Activated CD4-positive, alpha-beta memory T cell treated with anti-CD3 and anti-CD28 coated beads for 36 hours (primary cell): Measurements from ENCODE around the gene SUSD3. TPM values are rescaled to one million over a fixed set of nuclear protein-coding genes. Genes with fewer than 3 reads are reported as not detected.

Experiments used
- CTCF ChIA-PET: fragments of 350-600 bp; sonication (Branson Sonifier 250); formaldehyde crosslinking; loops from one replicate; lab custom pipeline; 2021; ENCODE audit warnings: antibody characterized with exemption, inconsistent platforms; lab: Charles Lee
- POLR2A ChIA-PET: fragments of 350-600 bp; sonication (Branson Sonifier 250); formaldehyde crosslinking; loops from one replicate; lab custom pipeline; 2021; ENCODE audit warnings: antibody characterized with exemption; lab: Charles Lee
- DNase-seq: peaks from one replicate; pipeline ENCODE4 v3.0.0-alpha.2; 2020
- H3K27ac Mint-ChIP-seq: one replicate; pipeline ENCODE4 v1.8.0; 2021; ENCODE audit warnings: mixed read lengths
- H3K27me3 Mint-ChIP-seq: one replicate; pipeline ENCODE4 v1.8.0; 2021; ENCODE audit warnings: mixed read lengths
- H3K36me3 Mint-ChIP-seq: one replicate; pipeline ENCODE4 v1.8.0; 2021; ENCODE audit warnings: mixed read lengths
- H3K4me1 Mint-ChIP-seq: one replicate; pipeline ENCODE4 v1.8.0; 2021; ENCODE audit warnings: low read depth, mixed read lengths
- H3K4me3 Mint-ChIP-seq: one replicate; pipeline ENCODE4 v1.8.0; 2021; ENCODE audit warnings: mild to moderate bottlenecking, mixed read lengths
- H3K9me3 Mint-ChIP-seq: one replicate; pipeline ENCODE4 v1.8.0; 2021; ENCODE audit warnings: mixed read lengths
- intact Hi-C: fragments of 100-400 bp; cut with micrococcal nuclease; formaldehyde crosslinking; loops from one replicate; pipeline ENCODE4 v1.15.1; 2023
- total RNA-seq, 2 experiments: library from RNA; stranded (reverse); gene quantifications; one replicate each; pipeline ENCODE4 v1.2.3, GENCODE V29; 2021

The SUSD3 gene
- total RNA-seq, 2 experiments from 2014 or later: 67.0 to 72.8 TPM

DNA sequence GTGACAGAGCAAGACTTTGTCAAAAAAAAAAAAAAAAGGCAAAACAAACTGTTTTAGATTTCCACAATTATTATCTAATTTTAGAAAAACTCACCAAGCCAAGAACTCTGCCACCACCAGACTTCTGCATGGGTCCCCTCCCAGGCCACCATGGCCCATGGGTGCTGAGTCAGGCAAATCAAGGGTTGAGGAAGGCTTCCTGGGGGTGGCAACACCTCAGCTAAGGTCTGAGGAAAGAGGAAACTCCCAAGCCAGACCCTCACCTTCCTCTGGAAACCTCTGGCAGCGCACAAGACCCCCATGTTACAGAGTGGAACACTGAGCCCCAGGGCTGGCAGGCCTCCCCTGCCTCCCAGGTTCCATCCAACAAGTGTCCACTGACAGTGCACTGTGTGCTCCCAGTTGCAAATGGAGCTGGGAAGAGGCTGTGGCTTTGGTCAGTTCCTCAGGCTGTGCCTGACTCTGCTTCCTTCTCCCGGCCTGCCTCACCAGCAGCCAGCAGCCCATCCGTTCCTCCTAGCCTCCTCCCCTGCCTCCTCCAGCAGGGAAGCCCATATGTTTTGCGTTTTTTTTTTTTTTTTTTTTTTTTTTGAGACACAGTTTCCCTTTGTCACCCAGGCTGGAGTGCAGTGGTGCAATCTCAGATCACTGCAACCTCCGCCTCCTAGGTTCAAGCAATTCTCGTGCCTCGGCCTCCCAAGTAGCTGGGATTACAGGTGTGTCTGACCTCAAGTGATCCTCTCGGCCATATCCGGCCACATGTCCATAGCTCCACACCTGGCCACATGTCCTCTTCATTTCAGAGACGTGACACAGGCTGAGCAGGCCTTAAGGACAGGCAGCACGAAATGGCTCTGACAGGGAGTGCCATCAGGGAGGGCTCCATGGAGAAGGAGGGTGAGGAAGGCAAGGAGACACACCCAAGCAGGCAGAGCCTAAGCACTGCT, 3.5 kb upstream of the SUSD3 start:
- ChIA-PET CTCF (no interaction called here), POLR2A (no interaction called here)
- Mint-ChIP-seq H3K36me3 (peaks cover under 1% of the 10 kb centered on the region), H3K27me3 (no peaks in the 10 kb centered on the region), H3K4me3 (no peak overlapping the region), H3K27ac (peak overlapping the region; percentile 14), H3K9me3 (no peaks in the 10 kb centered on the region), H3K4me1 (peaks cover 9% of the 10 kb centered on the region)
- intact Hi-C loops: no loop called here
- DNase-seq: no peak

DNA sequence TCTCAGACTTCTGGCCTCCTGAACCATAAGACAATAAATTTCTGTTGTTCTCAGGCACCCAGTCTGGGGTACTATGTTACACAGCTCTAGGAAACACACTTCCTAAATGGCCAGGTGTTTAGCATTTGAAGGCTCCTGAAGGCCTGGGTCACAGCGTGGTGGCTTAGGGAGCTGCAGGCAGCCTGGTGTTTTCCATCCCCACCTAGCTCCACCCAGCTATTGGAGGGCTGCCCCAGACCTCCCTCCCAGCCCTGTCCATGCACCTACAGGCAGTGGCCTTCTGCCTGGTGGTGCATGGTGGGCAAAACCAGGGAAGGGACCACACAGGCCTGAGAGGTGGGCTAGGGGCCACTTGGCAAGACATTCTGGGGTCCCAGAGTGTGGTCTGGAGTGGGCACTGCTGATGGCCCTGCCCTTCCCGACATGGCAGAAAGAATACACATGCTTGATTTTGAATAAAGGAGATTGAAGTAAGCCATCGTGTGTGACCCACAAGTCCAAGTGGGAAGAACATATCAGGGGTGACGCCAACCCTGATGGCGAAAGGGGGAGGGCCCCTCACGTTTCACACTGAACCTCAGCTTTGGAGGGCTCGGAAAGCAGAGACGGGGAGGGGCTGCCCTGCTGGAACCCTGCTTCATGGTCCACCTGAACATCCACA, 1.3 kb upstream of the SUSD3 start:
- Mint-ChIP-seq H3K4me1 (peaks cover 31% of the 10 kb centered on the region), H3K9me3 (no peaks in the 10 kb centered on the region), H3K27ac (peak overlapping the region; percentile 9), H3K4me3 (no peak overlapping the region), H3K36me3 (peaks cover 5% of the 10 kb centered on the region), H3K27me3 (no peaks in the 10 kb centered on the region)
- intact Hi-C loops: no loop called here
- DNase-seq: no peak
- CTCF ChIA-PET: no interaction called here
- POLR2A ChIA-PET: interaction anchor here (0.9 kb wide), 1 partner anchor 9 kb away, joined by 3 read pairs; no protein-coding TSS in a partner anchor

DNA sequence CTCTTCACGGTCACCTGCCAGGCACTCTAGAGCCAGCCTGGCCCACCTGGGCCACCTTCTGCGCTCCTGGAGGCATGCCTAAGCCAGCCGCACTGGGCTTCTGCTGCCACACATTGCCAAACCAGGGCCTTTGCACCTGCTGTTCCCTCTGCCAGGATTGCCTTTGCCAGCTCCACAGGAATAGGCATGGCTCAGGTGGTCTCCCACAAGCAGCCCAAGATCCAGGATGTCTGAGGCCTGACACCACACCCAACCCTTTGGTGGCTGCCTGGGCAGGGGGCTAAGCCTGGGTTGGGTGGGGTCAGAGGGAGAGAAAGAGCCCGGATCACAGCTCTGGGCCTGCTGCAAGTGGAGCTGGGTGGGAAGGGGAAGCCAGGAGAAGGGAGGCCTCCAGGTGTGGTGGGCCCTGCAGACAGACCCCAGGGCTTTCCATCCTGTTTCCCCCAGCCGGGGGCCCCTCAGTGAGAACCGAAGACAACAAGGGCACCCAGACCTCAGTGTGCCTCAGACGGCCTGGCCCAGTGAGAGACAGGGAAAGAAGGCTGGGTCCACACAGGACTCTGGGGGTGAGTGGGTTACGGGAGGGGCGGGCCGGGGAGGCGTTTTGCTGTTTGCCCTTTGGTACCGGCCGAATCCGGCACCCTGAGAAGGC, 672 bp upstream of the SUSD3 start:
- ChIA-PET POLR2A (interaction anchor here (0.9 kb wide), 1 partner anchor 10 kb away, joined by 3 read pairs; no protein-coding TSS in a partner anchor), CTCF (no interaction called here)
- peak overlapping the region; percentile 41 for H3K4me3 Mint-ChIP-seq
- H3K27me3 Mint-ChIP-seq: no peaks in the 10 kb centered on the region
- H3K4me1 Mint-ChIP-seq: peaks cover 37% of the 10 kb centered on the region
- no peak for DNase-seq
- H3K27ac Mint-ChIP-seq: peak overlapping the region; percentile 60
- H3K36me3 Mint-ChIP-seq: peaks cover 9% of the 10 kb centered on the region
- H3K9me3 Mint-ChIP-seq: no peaks in the 10 kb centered on the region
- intact Hi-C loops: no loop called here

DNA sequence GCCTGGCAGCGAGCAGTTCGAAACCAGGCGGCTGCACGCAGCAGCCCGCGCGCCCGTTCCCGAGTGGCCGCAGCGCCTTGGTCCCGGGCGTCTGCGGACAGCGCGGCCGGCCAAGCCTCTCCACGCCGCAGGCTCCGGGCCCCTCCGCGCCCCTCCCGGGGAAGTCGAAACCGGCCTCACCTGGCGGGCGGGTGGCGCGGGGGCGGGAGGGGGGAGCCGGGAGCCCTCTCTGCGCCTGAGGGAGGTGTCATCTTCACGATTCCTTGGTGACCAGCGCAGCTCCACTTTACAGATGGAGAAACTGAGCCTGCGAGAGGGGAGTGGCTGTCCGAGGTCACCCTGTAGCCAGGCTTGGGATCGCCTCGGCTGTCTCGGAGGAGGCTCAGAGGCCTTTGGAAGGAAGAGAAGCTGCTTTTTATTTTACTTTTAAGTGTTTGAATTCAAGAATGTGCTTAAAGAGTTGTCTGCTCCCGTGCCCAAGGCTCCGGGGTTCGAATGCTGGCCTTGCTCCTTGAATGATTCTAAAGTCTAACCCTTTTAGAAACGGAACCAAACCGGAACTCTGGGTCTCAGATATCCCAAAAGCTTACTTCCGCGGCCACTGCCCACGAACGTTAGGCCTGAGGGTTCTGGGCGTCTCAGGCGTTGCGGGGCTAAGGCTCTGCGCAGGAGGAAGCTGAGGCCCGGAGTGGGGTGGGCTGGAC, 662 bp downstream of the SUSD3 start:
- no peaks in the 10 kb centered on the region for H3K9me3 Mint-ChIP-seq
- H3K4me3 Mint-ChIP-seq: peak overlapping the region; percentile 90
- POLR2A ChIA-PET: interaction anchor here (0.6 to 1.6 kb wide), 11 partner anchors 14 to 98 kb away, joined by 3 to 9 read pairs (median 4); partner anchors contain the start of gene NINJ1
- peaks cover 51% of the 10 kb centered on the region for H3K4me1 Mint-ChIP-seq
- H3K27me3 Mint-ChIP-seq: no peaks in the 10 kb centered on the region
- H3K27ac Mint-ChIP-seq: peak overlapping the region; percentile 99
- CTCF ChIA-PET: interaction anchor here (0.7 to 2.8 kb wide), 7 partner anchors 9 to 294 kb away, joined by 3 to 17 read pairs (median 6); no protein-coding TSS in a partner anchor
- intact Hi-C loops: no loop called here
- peak; percentile 48 for DNase-seq
- H3K36me3 Mint-ChIP-seq: peaks cover 11% of the 10 kb centered on the region

DNA sequence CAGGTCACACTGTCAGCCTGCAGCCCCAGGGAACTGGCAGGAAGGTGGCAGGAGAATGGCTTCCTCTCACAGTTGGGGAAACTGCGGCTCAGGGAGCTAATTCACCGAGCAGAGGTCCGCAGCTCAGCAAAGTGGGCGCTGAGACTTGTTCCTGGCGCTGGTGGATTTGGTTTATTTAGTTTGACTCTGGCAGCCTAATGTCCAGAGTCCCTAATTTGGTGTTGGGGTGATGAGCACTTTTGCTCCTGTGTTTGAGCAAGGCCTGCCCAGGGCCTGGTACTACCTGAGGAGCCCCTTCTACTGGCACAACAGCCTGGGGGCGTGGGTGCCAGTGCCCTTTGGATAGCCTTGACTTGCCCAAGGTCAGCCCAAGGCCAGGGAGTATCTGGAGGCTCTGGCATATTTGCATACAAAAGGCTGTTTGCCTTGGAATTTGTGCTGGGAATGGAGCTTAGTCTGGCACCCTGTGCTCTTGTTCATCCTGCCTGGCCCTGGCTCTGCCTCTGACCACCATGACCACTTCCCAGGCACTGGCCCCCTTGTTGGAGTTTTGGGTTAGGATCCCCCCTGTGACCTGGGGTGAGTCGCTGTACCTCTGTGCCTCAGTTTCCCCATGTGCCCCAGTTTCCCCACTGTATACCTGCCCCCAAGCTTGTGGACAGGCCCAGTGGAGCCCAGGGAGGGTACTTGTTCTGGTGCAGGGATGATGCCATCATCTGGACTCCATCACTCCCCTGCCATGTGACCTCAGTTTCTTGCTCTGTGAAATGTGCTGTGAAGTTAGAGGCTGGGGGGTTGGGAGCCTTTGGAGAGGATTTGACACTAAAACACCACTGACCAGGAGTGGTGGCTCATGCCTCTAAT, 1.4 kb downstream of the SUSD3 start:
- H3K36me3 Mint-ChIP-seq: peaks cover 18% of the 10 kb centered on the region
- CTCF ChIA-PET: interaction anchor here (0.7 to 2.8 kb wide), 8 partner anchors 8 to 295 kb away, joined by 3 to 17 read pairs (median 6); partner anchors contain the start of gene NINJ1
- intact Hi-C loops: loop anchor here (2.0 kb wide), 2 partner anchors 75 to 95 kb away; partner anchors contain the start of gene NINJ1
- peaks cover 58% of the 10 kb centered on the region for H3K4me1 Mint-ChIP-seq
- peak overlapping the region; percentile 90 for H3K4me3 Mint-ChIP-seq
- peak overlapping the region; percentile 99 for H3K27ac Mint-ChIP-seq
- DNase-seq: no peak
- H3K27me3 Mint-ChIP-seq: no peaks in the 10 kb centered on the region
- H3K9me3 Mint-ChIP-seq: no peaks in the 10 kb centered on the region
- POLR2A ChIA-PET: interaction anchor here (0.6 to 1.6 kb wide), 11 partner anchors 15 to 96 kb away, joined by 3 to 9 read pairs (median 4); partner anchors contain the start of gene NINJ1

DNA sequence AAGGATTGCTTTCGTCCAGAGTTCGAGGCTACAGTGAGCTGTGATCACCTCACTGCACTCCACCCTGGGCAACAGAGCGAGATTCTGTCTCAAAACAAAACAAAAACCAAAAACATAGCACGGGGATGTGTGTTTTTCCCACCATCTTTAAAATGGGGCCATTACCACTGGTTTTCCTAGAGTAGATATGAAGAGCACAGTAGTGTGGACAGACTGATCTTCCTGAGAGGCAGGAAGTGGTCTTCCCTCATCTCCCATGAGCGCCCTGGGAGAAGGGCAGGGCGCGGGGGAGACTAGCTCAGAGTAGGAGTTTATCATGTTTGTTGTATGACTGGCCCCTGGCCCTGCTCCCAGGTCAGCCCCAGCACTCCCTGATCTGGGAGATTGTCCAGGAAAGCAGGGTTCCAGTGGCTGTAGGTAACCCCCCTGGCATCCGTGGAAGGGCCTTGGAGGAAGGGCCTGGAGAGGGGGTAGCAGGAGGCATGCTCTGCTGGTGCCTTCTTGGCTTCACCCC, 2.3 kb downstream of the SUSD3 start:
- Mint-ChIP-seq H3K4me1 (peaks cover 64% of the 10 kb centered on the region), H3K4me3 (peak overlapping the region; percentile 90), H3K27ac (peak overlapping the region; percentile 99), H3K36me3 (peaks cover 22% of the 10 kb centered on the region), H3K27me3 (no peaks in the 10 kb centered on the region), H3K9me3 (no peaks in the 10 kb centered on the region)
- POLR2A ChIA-PET: interaction anchor here (0.6 to 1.5 kb wide), 3 partner anchors 23 to 120 kb away, joined by 3 to 4 read pairs (median 3); no protein-coding TSS in a partner anchor
- DNase-seq: peak; percentile 44
- CTCF ChIA-PET: interaction anchor here (1.0 to 2.8 kb wide), 4 partner anchors 57 to 104 kb away, joined by 6 to 17 read pairs (median 6); partner anchors contain the start of gene NINJ1
- intact Hi-C loops: loop anchor here (2.0 kb wide), 2 partner anchors 74 to 96 kb away; partner anchors contain the start of gene NINJ1

DNA sequence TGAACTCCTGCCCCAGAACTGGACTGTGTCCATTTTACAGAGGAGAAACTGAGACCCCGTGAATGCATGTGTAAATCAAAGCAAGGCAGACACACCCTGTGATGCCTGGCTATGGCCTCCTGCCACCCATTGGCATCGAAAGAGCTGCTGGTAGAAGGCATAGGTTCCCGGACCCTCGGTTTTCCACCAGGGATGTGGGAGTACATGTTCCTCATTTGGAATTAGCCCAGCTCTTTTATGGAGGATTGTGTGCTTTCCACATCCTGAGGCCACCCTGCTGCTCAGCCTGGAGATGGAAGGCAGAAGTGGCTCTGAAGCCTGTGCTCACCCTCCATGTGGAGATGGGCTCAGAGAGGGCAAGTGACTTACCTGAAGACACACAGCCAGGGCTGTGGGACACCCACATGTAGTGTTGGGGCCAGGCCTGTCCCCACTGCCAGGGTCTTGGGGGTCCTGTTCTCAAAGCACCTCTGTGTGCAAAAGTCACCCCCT, 2.8 kb downstream of the SUSD3 start:
- no peaks in the 10 kb centered on the region for H3K27me3 Mint-ChIP-seq
- no peaks in the 10 kb centered on the region for H3K9me3 Mint-ChIP-seq
- peak overlapping the region; percentile 90 for H3K4me3 Mint-ChIP-seq
- ChIA-PET POLR2A (interaction anchor here (0.6 to 1.5 kb wide), 3 partner anchors 22 to 119 kb away, joined by 3 to 4 read pairs (median 3); no protein-coding TSS in a partner anchor), CTCF (interaction anchor here (2.0 to 2.8 kb wide), 2 partner anchors 57 to 104 kb away, joined by 6 to 17 read pairs; no protein-coding TSS in a partner anchor)
- H3K4me1 Mint-ChIP-seq: peaks cover 69% of the 10 kb centered on the region
- intact Hi-C loops: loop anchor here (2.0 kb wide), 2 partner anchors 73 to 97 kb away; partner anchors contain the start of gene NINJ1
- peak overlapping the region; percentile 99 for H3K27ac Mint-ChIP-seq
- peaks cover 24% of the 10 kb centered on the region for H3K36me3 Mint-ChIP-seq
- DNase-seq: no peak

DNA sequence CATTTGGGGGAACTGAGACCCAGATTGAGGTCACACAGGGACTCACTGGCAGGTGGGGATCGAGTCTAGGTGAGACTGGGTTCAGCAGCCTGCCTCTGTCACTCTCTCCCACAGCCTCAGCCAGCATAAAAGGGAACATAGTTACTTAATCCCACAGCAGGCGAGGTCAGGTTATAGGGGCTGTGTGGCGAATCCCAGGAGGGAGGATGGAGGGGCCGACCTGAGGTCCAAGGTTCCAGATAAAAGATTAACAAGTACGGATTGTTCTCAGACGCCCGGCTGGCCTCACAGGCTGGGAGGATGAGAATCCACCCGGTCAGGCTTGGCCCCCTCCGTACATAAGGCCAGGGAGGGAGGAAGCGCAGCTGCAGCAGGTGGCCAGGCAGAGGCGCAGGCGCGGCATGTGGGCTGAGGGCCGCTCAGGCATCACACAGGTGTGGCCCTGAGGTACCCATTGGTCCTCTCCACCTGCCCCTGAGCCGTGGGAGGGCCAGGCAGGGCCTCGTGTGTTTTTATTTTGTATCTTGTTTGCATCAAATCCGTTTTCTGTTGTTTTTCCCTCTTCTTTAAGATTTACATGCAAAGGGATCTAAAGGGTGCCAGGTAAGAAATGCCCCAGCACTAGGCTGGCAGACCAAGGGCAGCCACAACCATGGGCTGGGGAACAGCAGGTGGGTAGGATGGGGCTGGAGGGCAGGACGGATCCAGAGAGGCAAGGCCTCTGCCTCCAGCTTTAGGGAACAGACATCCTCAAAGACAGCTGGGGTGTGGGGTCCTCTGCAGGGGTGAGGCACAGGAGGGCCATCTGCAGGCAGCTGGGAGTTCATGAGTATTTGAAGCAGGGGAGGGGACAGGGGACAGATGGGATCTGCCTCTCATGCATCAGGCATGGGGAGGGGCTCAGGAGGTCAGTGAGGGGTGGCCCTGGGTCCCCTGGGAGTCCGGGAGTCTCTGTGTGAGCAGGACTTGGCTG, 3.6 kb downstream of the SUSD3 start:
- ChIA-PET POLR2A (no interaction called here), CTCF (interaction anchor here (2.8 kb wide), 1 partner anchor 58 kb away, joined by 17 read pairs; no protein-coding TSS in a partner anchor)
- H3K4me3 Mint-ChIP-seq: peak overlapping the region; percentile 90
- intact Hi-C loops: loop anchor here (2.0 kb wide), 2 partner anchors 73 to 97 kb away; partner anchors contain the start of gene NINJ1
- peaks cover 75% of the 10 kb centered on the region for H3K4me1 Mint-ChIP-seq
- DNase-seq: peak; percentile 56
- no peaks in the 10 kb centered on the region for H3K27me3 Mint-ChIP-seq
- no peaks in the 10 kb centered on the region for H3K9me3 Mint-ChIP-seq
- peak overlapping the region; percentile 99 for H3K27ac Mint-ChIP-seq
- H3K36me3 Mint-ChIP-seq: peaks cover 29% of the 10 kb centered on the region
